ENCODE results near the gene UNC5B.

GRCh38 chr10:71278691-71279588 is 66.6 kb downstream of the UNC5B start:
- no peak for TF ChIP-seq EZH2 (IDR thresholded peaks at IDR 0.05; ENCODE audit: insufficient read depth, poor library complexity, severe bottlenecking)
- no peak for TF ChIP-seq EZH2phosphoT487 (IDR thresholded peaks at IDR 0.05; ENCODE audit: insufficient read depth, low read depth)
